HG03103 (cell line): ENCODE measurements around the gene CFAP97.

Source experiments
- ATAC-seq: cut with Tn5 transposase; IDR thresholded peaks from one replicate; pipeline ENCODE4 v1.9.1; 2021; ENCODE audit warnings: low read depth; ENCODE audit not compliant: unreplicated experiment

Gene CFAP97

GRCh38 chr4:185115827-185116232, 88.0 kb downstream of the CFAP97 start:
- no peak for ATAC-seq

- ATAC-seq: no peak
Observed at GRCh38 chr4:185113340-185113739, 90.5 kb downstream of the CFAP97 start.

- ATAC-seq: no peak
Observed at GRCh38 chr4:185112104-185112503, 91.7 kb downstream of the CFAP97 start.

- no peak for ATAC-seq
Observed at GRCh38 chr4:185110375-185110823, 93.4 kb downstream of the CFAP97 start.

- ATAC-seq: no peak
Observed at GRCh38 chr4:185109736-185110135, 94.1 kb downstream of the CFAP97 start.
